Loucy (cell line): ENCODE data around the gene SCTR.

Experiments used
- EZH2phosphoT487 ChIP-seq: fragments of 200-600 bp; IDR thresholded peaks from 2 replicates; pipeline ENCODE4 v1.6.1; 2018; ENCODE audit warnings: antibody characterized with exemption, mild to moderate bottlenecking, moderate library complexity, borderline replicate concordance
- TF ChIP-seq, protein P1 (sequence below): fragments of 200-600 bp; sonication (generic); conservative IDR thresholded peaks from 2 replicates; pipeline ENCODE4 v1.5.1; 2014; ENCODE audit warnings: mild to moderate bottlenecking, antibody characterized with exemption, low read length

DNA sequence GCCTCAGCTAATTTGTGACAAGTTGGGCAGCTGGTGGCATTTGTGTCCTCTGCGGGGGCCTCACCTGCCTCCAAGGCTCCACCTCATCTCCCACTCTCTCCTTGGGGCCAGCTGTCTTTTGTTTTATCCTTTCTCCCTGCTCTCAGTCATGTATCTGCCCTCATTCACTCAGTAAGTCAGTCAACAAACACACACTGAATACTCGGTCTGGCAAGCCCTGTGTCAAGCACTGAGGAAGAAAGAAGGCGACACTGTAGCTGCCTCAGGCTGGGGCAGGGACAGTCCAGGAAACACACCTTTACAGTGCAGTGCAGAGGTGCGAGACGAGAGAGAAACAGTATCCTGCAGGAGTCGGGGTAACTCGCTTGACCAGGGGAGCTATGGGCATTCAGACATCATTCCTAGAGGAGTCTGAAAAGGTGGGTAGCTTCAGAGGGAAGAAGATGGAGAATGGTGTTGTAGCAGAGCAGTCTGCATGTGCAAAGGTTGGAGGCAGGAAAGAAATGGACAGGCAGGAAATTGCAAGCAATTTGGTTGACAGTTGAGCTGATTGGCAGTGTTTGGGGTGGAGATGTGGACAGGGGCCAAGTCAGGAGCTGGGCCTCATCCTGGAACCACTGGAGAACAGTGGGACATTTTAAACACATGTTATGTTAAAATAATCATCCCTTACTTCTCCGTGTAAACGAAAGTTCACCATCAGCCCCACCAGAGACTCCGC is 34.9 kb downstream of the SCTR start:
- TF ChIP-seq, protein P1, sequence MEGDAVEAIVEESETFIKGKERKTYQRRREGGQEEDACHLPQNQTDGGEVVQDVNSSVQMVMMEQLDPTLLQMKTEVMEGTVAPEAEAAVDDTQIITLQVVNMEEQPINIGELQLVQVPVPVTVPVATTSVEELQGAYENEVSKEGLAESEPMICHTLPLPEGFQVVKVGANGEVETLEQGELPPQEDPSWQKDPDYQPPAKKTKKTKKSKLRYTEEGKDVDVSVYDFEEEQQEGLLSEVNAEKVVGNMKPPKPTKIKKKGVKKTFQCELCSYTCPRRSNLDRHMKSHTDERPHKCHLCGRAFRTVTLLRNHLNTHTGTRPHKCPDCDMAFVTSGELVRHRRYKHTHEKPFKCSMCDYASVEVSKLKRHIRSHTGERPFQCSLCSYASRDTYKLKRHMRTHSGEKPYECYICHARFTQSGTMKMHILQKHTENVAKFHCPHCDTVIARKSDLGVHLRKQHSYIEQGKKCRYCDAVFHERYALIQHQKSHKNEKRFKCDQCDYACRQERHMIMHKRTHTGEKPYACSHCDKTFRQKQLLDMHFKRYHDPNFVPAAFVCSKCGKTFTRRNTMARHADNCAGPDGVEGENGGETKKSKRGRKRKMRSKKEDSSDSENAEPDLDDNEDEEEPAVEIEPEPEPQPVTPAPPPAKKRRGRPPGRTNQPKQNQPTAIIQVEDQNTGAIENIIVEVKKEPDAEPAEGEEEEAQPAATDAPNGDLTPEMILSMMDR: no peak
- no peak for TF ChIP-seq EZH2phosphoT487
